ENCODE measurements around the gene MSH5. TPM values are rescaled to one million over a fixed set of nuclear protein-coding genes. Genes with fewer than 3 reads are reported as not detected.

The MSH5 gene
- total and polyA plus RNA-seq, 9 of the 15 experiments (the other 6 are each of a cell fraction or from before 2014, with no cell fraction given): 12.5 to 104 (median 46.6) TPM

GRCh38 chr6:31729979-31730630, 9.7 kb upstream of the MSH5 start (continued):
- TF ChIP-seq DACH1 (IDR thresholded peaks at IDR 0.05; ENCODE audit: partially characterized antibody) (no peak), ZNF398 (CRISPR knock-in tag; IDR thresholded peaks at IDR 0.05) (no peak), TBP (optimal IDR thresholded peaks at IDR 0.05; ENCODE audit: low read depth, low read length) (no peak), BCOR (IDR thresholded peaks at IDR 0.05) (no peak), SETDB1 (IDR thresholded peaks at IDR 0.05; ENCODE audit: low read length) (peak; percentile 68), ZNF695 (CRISPR knock-in tag; IDR thresholded peaks at IDR 0.05) (peak; percentile 97), TCFL5 (CRISPR knock-in tag; conservative IDR thresholded peaks at IDR 0.05) (peak; percentile 59), FOXK2 (conservative IDR thresholded peaks at IDR 0.05 in 1 of 2, IDR thresholded peaks at IDR 0.05 in 1 of 2; ENCODE audit: low read depth in 2 of 2) (no peak), ZNF76 (CRISPR knock-in tag; IDR thresholded peaks at IDR 0.05; ENCODE audit: borderline replicate concordance) (peak; percentile 65; the same call in 1 of the 2 replicates), TFAM (CRISPR knock-in tag; conservative IDR thresholded peaks at IDR 0.05) (no peak), SFPQ (IDR thresholded peaks at IDR 0.05; ENCODE audit: low read depth, low read length) (no peak), HMG20B (CRISPR knock-in tag; IDR thresholded peaks at IDR 0.05) (peak; percentile 99), TRIM28 (IDR thresholded peaks at IDR 0.05) (no peak), ZNF444 (CRISPR knock-in tag; IDR thresholded peaks at IDR 0.05) (peak; percentile 95), HDAC3 (IDR thresholded peaks at IDR 0.05; ENCODE audit: borderline replicate concordance, partially characterized antibody) (no peak), FOXO4 (CRISPR knock-in tag; IDR thresholded peaks at IDR 0.05) (peak; percentile 98), ZNF253 (CRISPR knock-in tag; conservative IDR thresholded peaks at IDR 0.05) (peak; percentile 93), CCNT2 (IDR thresholded peaks at IDR 0.05; ENCODE audit: borderline replicate concordance, extremely low read depth, insufficient read length, low read depth, low read length) (no peak), PPARD (CRISPR knock-in tag; IDR thresholded peaks at IDR 0.05) (peak; percentile 61; the same call in 1 of the 2 replicates), ZNF589 (CRISPR knock-in tag; IDR thresholded peaks at IDR 0.05; ENCODE audit: low read depth) (no peak), ID3 (CRISPR knock-in tag; IDR thresholded peaks at IDR 0.05) (0 out of 2 replicates have a peak, but pooled peaks have one; percentile 38), ID3 (tag; IDR thresholded peaks at IDR 0.05) (no peak), RBM22 (IDR thresholded peaks at IDR 0.05; ENCODE audit: low read depth, low read length, poor library complexity, severe bottlenecking) (peak; percentile 99), TCF7 (IDR thresholded peaks at IDR 0.05; ENCODE audit: borderline replicate concordance) (no peak)
